ENCODE results near the gene AFF1. TPM values are rescaled to one million over a fixed set of nuclear protein-coding genes. Genes with fewer than 3 reads are reported as not detected.

The AFF1 gene
- total RNA-seq, 2 donors from 2014 or later = 42.8 to 57.0 TPM

GRCh38 chr4:87052615-87053014 lies 117.8 kb downstream of the AFF1 start:
- DNase-seq (no peak), ATAC-seq (no peak)
- H3K27me3 ChIP-seq = no peaks in the 10 kb centered on the region
- H3K4me1 ChIP-seq = peaks cover 71% of the 10 kb centered on the region
- intact Hi-C loops (cut with DNase I) = no loop called here
- H3K27ac ChIP-seq = no peak overlapping the region
- H3K36me3 ChIP-seq (replicated peaks in 1 of 2; ENCODE audit: insufficient read depth in 1 of 2, low read depth in 2 of 2) = no peaks in the 10 kb centered on the region
- no peaks in the 10 kb centered on the region for H3K9me3 ChIP-seq
- WGBS, 2 donors = 72 to 73% methylated on average over 4 of the region's 4 CpGs
- TF ChIP-seq, protein P1, sequence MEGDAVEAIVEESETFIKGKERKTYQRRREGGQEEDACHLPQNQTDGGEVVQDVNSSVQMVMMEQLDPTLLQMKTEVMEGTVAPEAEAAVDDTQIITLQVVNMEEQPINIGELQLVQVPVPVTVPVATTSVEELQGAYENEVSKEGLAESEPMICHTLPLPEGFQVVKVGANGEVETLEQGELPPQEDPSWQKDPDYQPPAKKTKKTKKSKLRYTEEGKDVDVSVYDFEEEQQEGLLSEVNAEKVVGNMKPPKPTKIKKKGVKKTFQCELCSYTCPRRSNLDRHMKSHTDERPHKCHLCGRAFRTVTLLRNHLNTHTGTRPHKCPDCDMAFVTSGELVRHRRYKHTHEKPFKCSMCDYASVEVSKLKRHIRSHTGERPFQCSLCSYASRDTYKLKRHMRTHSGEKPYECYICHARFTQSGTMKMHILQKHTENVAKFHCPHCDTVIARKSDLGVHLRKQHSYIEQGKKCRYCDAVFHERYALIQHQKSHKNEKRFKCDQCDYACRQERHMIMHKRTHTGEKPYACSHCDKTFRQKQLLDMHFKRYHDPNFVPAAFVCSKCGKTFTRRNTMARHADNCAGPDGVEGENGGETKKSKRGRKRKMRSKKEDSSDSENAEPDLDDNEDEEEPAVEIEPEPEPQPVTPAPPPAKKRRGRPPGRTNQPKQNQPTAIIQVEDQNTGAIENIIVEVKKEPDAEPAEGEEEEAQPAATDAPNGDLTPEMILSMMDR (IDR thresholded peaks at IDR 0.05) = no peak
- TF ChIP-seq POLR2A (IDR thresholded peaks at IDR 0.05) = no peak
- no peak overlapping the region for H3K4me3 ChIP-seq

DNA sequence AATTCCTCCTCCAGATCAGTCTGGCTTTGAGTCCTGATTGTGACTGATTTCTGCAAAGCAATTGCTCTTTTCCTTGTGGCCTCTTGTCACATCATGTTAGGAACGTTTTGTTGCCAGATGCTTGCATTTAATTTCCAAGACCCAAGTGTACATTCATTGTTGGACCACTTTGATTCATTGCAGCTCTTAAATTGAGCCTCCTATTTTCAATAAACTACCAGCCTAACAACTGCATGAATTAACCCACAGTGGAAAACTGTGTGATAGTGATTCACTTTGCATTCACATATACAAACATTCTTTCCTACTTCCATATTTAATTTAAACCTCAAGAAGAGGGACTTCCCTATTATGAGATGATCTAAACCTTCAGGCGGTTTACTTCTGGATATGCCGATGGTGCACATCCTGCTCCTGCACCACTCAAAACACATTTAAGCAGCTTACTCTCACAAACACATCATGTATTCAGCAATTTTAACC lies 118.4 kb downstream of the AFF1 start:
- TF ChIP-seq POLR2A (IDR thresholded peaks at IDR 0.05) = no peak
- TF ChIP-seq, protein P1 (IDR thresholded peaks at IDR 0.05) = no peak
- WGBS, 2 donors = 56 to 64% methylated on average over 3 of the region's 3 CpGs
- no peak for ATAC-seq
- intact Hi-C loops (cut with DNase I) = no loop called here
- Histone ChIP-seq H3K4me1 (peaks cover 77% of the 10 kb centered on the region), H3K27ac (peak overlapping the region in 2 of 4 donors; percentile 55 to 71), H3K4me3 (no peak overlapping the region), H3K27me3 (no peaks in the 10 kb centered on the region), H3K36me3 (replicated peaks in 1 of 2; ENCODE audit: insufficient read depth in 1 of 2, low read depth in 2 of 2) (no peaks in the 10 kb centered on the region), H3K9me3 (no peaks in the 10 kb centered on the region)
- no peak for DNase-seq

- ATAC-seq = peak; percentile 28
- H3K27ac ChIP-seq = peak overlapping the region in 3 of 4 donors; percentile 42 to 71 (median 55)
- no peaks in the 10 kb centered on the region for H3K27me3 ChIP-seq
- WGBS, 2 donors = 13 to 15% methylated on average over 10 of the region's 10 CpGs
- no peak overlapping the region for H3K4me3 ChIP-seq
- TF ChIP-seq, protein P1 (IDR thresholded peaks at IDR 0.05) = peak in 3 of 7 experiments; percentile 8 to 18 (median 10)
- no peak for TF ChIP-seq POLR2A (IDR thresholded peaks at IDR 0.05)
- intact Hi-C loops (cut with DNase I) = no loop called here
- H3K36me3 ChIP-seq (replicated peaks in 1 of 2; ENCODE audit: insufficient read depth in 1 of 2, low read depth in 2 of 2) = no peaks in the 10 kb centered on the region
- DNase-seq = no peak
- no peaks in the 10 kb centered on the region for H3K9me3 ChIP-seq
- peaks cover 77% of the 10 kb centered on the region for H3K4me1 ChIP-seq
These were observed 119.3 kb downstream of the AFF1 start for GRCh38 chr4:87053802-87054767.

- no peak for TF ChIP-seq POLR2A (IDR thresholded peaks at IDR 0.05)
- TF ChIP-seq, protein P1 (IDR thresholded peaks at IDR 0.05) = no peak
- peak overlapping the region in 3 of 4 donors; percentile 3 to 71 (median 55) for H3K27ac ChIP-seq
- intact Hi-C loops (cut with DNase I) = no loop called here
- H3K36me3 ChIP-seq (replicated peaks in 1 of 2; ENCODE audit: insufficient read depth in 1 of 2, low read depth in 2 of 2) = no peaks in the 10 kb centered on the region
- no peaks in the 10 kb centered on the region for H3K27me3 ChIP-seq
- ATAC-seq (no peak), DNase-seq (no peak)
- peaks cover 76% of the 10 kb centered on the region for H3K4me1 ChIP-seq
- H3K4me3 ChIP-seq = no peak overlapping the region
- 14% methylated on average over 3 of the region's 3 CpGs for WGBS, 2 donors
- no peaks in the 10 kb centered on the region for H3K9me3 ChIP-seq
These were observed 120.1 kb downstream of the AFF1 start for GRCh38 chr4:87054900-87055299.
